ENCODE measurements around the gene PSMB3. TPM values are rescaled to one million over a fixed set of nuclear protein-coding genes. Genes with fewer than 3 reads are reported as not detected.
A peak's percentile ranks its signal among the peaks of the same experiment; 100 is the strongest.

The PSMB3 gene
- polyA plus RNA-seq, 3 donors, result 315 to 689 (median 625) TPM

DNA sequence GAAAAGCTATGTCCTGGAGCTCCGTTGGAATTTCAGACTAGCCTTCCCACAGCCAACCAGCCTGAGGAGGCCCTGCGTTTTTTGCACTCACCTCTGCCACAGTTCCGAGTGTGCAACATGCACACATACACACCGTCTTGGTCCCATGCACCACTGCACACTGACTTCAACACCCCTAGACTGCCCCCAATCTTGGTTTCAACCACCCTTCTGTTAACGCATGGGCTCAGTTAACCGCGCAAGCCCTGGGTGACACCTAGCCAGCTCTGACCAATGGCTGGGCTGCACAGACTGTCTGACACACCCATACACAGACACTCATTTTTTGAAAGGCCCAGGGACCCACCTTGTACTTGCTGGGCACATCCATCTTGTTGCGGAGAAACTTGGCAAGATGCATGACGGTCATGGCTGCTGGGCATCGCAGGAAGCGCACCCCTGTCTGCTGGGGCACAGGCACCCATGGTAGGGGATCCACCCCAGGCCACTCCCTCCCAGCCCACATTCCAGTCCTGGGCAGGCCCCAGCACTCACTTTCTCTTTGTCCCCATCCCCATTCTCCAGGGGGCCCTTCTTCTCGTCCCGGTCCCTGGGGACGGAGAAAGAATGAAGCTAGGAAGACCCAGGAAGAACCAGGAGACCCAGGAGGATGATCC lies 14.4 kb upstream of the PSMB3 start:
- Histone ChIP-seq H3K4me1 (ENCODE audit: control insufficient read depth in 1 of 2, insufficient read depth in 2 of 2, low read length in 2 of 2) (no peaks in the 10 kb centered on the region), H3K27ac (ENCODE audit: low read depth in 1 of 2, low read length in 2 of 2) (no peak overlapping the region), H3K79me2 (ENCODE audit: insufficient read depth, low read length) (no peaks in the 10 kb centered on the region), H3K4me3 (replicated peaks in 1 of 3; ENCODE audit: low read depth in 2 of 3, low read length in 3 of 3) (no peak overlapping the region), H2AFZ (ENCODE audit: insufficient read depth, low read depth, low read length, poor library complexity, severe bottlenecking) (no peak overlapping the region), H3K4me2 (replicated peaks; ENCODE audit: extremely low read depth, low read length, poor library complexity, severe bottlenecking) (no peak overlapping the region), H3K9ac (ENCODE audit: insufficient read depth, low read length, poor library complexity, severe bottlenecking) (no peak overlapping the region), H3K27me3 (ENCODE audit: control insufficient read depth in 2 of 2, insufficient read depth in 2 of 2, low read length in 2 of 2) (peaks cover 0 to 4% of the 10 kb centered on the region in 2 donors), H3K9me3 (replicated peaks in 1 of 2; ENCODE audit: control insufficient read depth in 1 of 2, insufficient read depth in 1 of 2, low read length in 2 of 2) (no peaks in the 10 kb centered on the region), H4K20me1 (ENCODE audit: insufficient read depth, low read length) (peaks cover 10% of the 10 kb centered on the region), H3K36me3 (replicated peaks in 1 of 2; ENCODE audit: control insufficient read depth in 1 of 2, insufficient read depth in 2 of 2, low read length in 2 of 2) (peaks cover 2 to 10% of the 10 kb centered on the region in 2 donors)
- Mint-ChIP-seq H3K4me3 (no peak overlapping the region), H3K27me3 (ENCODE audit: low read depth in 3 of 3) (peaks cover 25 to 33% (median 28%) of the 10 kb centered on the region in 3 donors), H3K27ac (no peak overlapping the region), H3K4me1 (peaks cover 4% of the 10 kb centered on the region), H3K36me3 (peaks cover 5 to 12% of the 10 kb centered on the region in 2 donors), H3K9me3 (no peaks in the 10 kb centered on the region)
- TF ChIP-seq CTCF (IDR thresholded peaks at IDR 0.05), result no peak
- WGBS (ENCODE audit: insufficient coverage), result 88% methylated on average over 11 of the region's 14 CpGs
- DNase-seq, result no peak
- intact Hi-C loops (cut with micrococcal nuclease), result no loop called here

- DNase-seq, result no peak
- Histone ChIP-seq H3K27me3 (ENCODE audit: control insufficient read depth in 2 of 2, insufficient read depth in 2 of 2, low read length in 2 of 2) (peaks cover 0 to 4% of the 10 kb centered on the region in 2 donors), H3K4me3 (replicated peaks in 1 of 3; ENCODE audit: low read depth in 2 of 3, low read length in 3 of 3) (no peak overlapping the region), H3K27ac (ENCODE audit: low read depth in 1 of 2, low read length in 2 of 2) (no peak overlapping the region), H2AFZ (ENCODE audit: insufficient read depth, low read depth, low read length, poor library complexity, severe bottlenecking) (no peak overlapping the region), H3K36me3 (replicated peaks in 1 of 2; ENCODE audit: control insufficient read depth in 1 of 2, insufficient read depth in 2 of 2, low read length in 2 of 2) (peaks cover 0 to 8% of the 10 kb centered on the region in 2 donors), H3K9ac (ENCODE audit: insufficient read depth, low read length, poor library complexity, severe bottlenecking) (no peak overlapping the region), H3K4me1 (ENCODE audit: control insufficient read depth in 1 of 2, insufficient read depth in 2 of 2, low read length in 2 of 2) (no peaks in the 10 kb centered on the region), H3K9me3 (replicated peaks in 1 of 2; ENCODE audit: control insufficient read depth in 1 of 2, insufficient read depth in 1 of 2, low read length in 2 of 2) (no peaks in the 10 kb centered on the region), H3K4me2 (replicated peaks; ENCODE audit: extremely low read depth, low read length, poor library complexity, severe bottlenecking) (no peak overlapping the region), H3K79me2 (ENCODE audit: insufficient read depth, low read length) (no peaks in the 10 kb centered on the region), H4K20me1 (ENCODE audit: insufficient read depth, low read length) (peaks cover 10% of the 10 kb centered on the region)
- H3K4me3 Mint-ChIP-seq, result no peak overlapping the region
- peak overlapping the region in 1 of 7 donors; percentile 23 for H3K27ac Mint-ChIP-seq
- intact Hi-C loops (cut with micrococcal nuclease), result no loop called here
- peaks cover 2% of the 10 kb centered on the region for H3K4me1 Mint-ChIP-seq
- peaks cover under 1 to 7% of the 10 kb centered on the region in 2 donors for H3K36me3 Mint-ChIP-seq
- no peak for TF ChIP-seq CTCF (IDR thresholded peaks at IDR 0.05)
- H3K9me3 Mint-ChIP-seq, result no peaks in the 10 kb centered on the region
- H3K27me3 Mint-ChIP-seq (ENCODE audit: low read depth in 3 of 3), result peaks cover 28 to 39% (median 29%) of the 10 kb centered on the region in 3 donors
- 95% methylated on average over 13 of the region's 16 CpGs for WGBS (ENCODE audit: insufficient coverage)
These were observed 13.9 kb upstream of the PSMB3 start for GRCh38 chr17:38738686-38739085.

All from CD14-positive monocyte (primary cell).